GM13977 (cell line): ENCODE results near the gene GLRX3.

Experiments
- DNase-seq: peaks from one replicate; pipeline ENCODE4 v3.0.0; 2012; ENCODE audit warnings: low spot score
- CTCF ChIP-seq: IDR thresholded peaks from 2 replicates; pipeline ENCODE4 v1.5.1; 2012; ENCODE audit warnings: mild to moderate bottlenecking, control low read depth; ENCODE audit not compliant: insufficient read depth; ENCODE audit errors: extremely low read depth, missing control alignments
- in situ Hi-C: fragments of 300-500 bp; cut with MboI; formaldehyde crosslinking; loops from one replicate; pipeline ENCODE4 v1.12.0; 2022; ENCODE audit warnings: low sequenced_read_pairs, low pct_unique_long_range_greater_than_20kb, mixed read lengths, inconsistent platforms; ENCODE audit not compliant: unreplicated experiment

Gene GLRX3

DNA sequence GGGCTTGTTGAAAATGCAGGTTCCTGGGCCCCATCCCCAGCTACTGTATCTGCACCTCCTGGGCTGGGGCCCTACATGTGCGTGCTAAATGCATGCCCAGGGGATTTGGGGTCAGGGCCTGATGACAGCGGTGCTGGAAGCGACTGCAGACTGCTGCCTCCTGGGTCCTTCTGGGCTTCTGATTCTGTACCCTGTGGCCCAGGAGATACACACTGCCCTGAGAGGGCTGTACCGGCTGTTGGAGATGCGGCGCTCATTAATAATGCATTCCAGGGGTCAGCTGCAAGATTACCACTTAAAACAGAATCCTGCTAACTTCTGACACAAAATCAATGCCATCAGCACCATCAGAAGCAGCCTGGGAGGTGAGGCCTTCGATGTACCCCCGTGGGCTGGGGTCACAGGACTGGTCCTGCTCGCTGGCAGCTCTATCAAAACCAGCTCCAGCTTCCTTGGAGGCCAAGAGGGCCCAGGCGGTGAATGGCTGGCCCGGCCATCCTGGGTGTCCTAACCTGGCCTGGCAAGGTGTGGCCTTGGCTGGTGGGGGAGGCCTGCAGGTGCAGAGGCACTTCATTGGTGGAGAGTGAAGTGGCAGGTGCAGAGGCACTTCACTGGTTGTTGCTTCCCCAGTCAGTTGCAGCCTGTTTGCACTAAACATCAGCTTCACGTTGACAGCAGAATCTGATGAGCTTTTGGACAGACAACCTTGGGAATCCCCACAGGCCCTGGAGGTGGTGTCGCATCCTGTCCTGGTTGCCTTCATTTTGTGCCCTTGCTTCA is 79.2 kb downstream of the GLRX3 start:
- no peak for DNase-seq
- TF ChIP-seq CTCF, result no peak
- in situ Hi-C loops, result no loop called here

GRCh38 chr10:130215931-130216231 is 79.7 kb downstream of the GLRX3 start:
- DNase-seq, result no peak
- no peak for TF ChIP-seq CTCF
- in situ Hi-C loops, result no loop called here

GRCh38 chr10:130218181-130218641 is 82.0 kb downstream of the GLRX3 start:
- no peak for TF ChIP-seq CTCF
- DNase-seq, result no peak
- in situ Hi-C loops, result no loop called here

GRCh38 chr10:130218936-130219335 is 82.7 kb downstream of the GLRX3 start:
- no peak for DNase-seq
- in situ Hi-C loops, result no loop called here

GRCh38 chr10:130220251-130221185 is 84.3 kb downstream of the GLRX3 start:
- no peak for DNase-seq
- in situ Hi-C loops, result no loop called here
- TF ChIP-seq CTCF, result no peak

More at GRCh38 chr10:130218936-130219335, 82.7 kb downstream of the GLRX3 start:
- TF ChIP-seq CTCF, result no peak

- in situ Hi-C loops, result no loop called here
- TF ChIP-seq CTCF, result no peak
- DNase-seq, result no peak
These were observed 85.5 kb downstream of the GLRX3 start for GRCh38 chr10:130221456-130222375.
